Pancreas (tissue), 10 donors: ENCODE data around the gene HTR1B. TPM values are rescaled to one million over a fixed set of nuclear protein-coding genes. Genes with fewer than 3 reads are reported as not detected.
A peak's percentile ranks its signal among the peaks of the same experiment; 100 is the strongest.

Experiments used
- ATAC-seq, 4 donors: fragments of 200-7000 bp; cut with Tn5 transposase; one replicate each; pipeline versions ENCODE4 v1.8.0 to v1.9.1; 2020; ENCODE audit warnings: mild to moderate bottlenecking in 4 of 4, moderate library complexity in 4 of 4
- DNase-seq, 6 donors: peaks; one replicate each; pipeline ENCODE4 v3.0.0-alpha.2; 2020
- FAIRE-seq: peaks from 2 replicates; lab custom pipeline; 2012; peaks lifted over from hg19 to GRCh38; lab: Jason Lieb, UNC
- H3K27ac ChIP-seq, 4 donors: fragments of 200-600 bp; sonication (generic); 1 replicate in 3 of 4; 2 replicates in 1 of 4; pipeline versions ENCODE4 v1.5.0 to v1.8.0; 2020
- H3K27me3 ChIP-seq, 4 donors: fragments of 200-600 bp; one replicate each; pipeline ENCODE4 v1.8.0; 2021
- H3K36me3 ChIP-seq, 3 donors: fragments of 200-600 bp; sonication (generic) in 1 of 3; one replicate each; pipeline versions ENCODE4 v1.5.0 to v1.8.0; 2020 to 2021
- H3K4me1 ChIP-seq, 3 donors: fragments of 200-600 bp; one replicate each; pipeline ENCODE4 v1.8.0; 2021
- H3K4me3 ChIP-seq, 4 donors: fragments of 200-600 bp; sonication (generic) in 2 of 4; one replicate each; pipeline versions ENCODE4 v1.5.0 to v1.8.0; 2020 to 2021
- H3K9me3 ChIP-seq, 4 donors: fragments of 200-600 bp; one replicate each; pipeline ENCODE4 v1.8.0; 2021
- CTCF ChIP-seq, 4 donors: fragments of 200-600 bp; sonication (generic) in 3 of 4; IDR thresholded peaks; one replicate each; pipeline versions ENCODE4 v1.5.0 to v1.8.0; 2021; ENCODE audit warnings: antibody characterized with exemption in 4 of 4
- WGBS, 2 donors: extraction: QIAGEN DNeasy Blood & Tissue Kit; methylation state at CpG; one replicate each; pipeline ENCODE4 v1.1.7; 2013; 5-methylcytosine and 5-hydroxymethylcytosine counted together
- intact Hi-C, 3 donors: fragments of 100-400 bp; cut with DNase I; formaldehyde crosslinking; loops; one replicate each; pipeline versions ENCODE4 v1.11.1 to v1.14.2; 2022
- polyA plus RNA-seq, 2 donors: library from polyadenylated mRNA; stranded (reverse); fragments of 200-250 nt; gene quantifications; one replicate each; pipeline ENCODE4 v1.2.3, GENCODE V29; 2013
- total RNA-seq, 6 donors: library from RNA; stranded (reverse); fragmentation: NEBNext Ultra II Directional in 4 of 6; extraction: Animal tissue kit (Norgen Biotek cat#: 25700) in 4 of 6; gene quantifications; one replicate each; pipeline versions ENCODE4 v1.2.1 to v1.2.4, GENCODE V29; 2021 to 2023
- donor health status: healthy with polysubstance abuse.
- donor health status: DM: no; HTN: no; CAD: no; lungs with moderate emphysema.
- donor health status: DM: no; HTN: no; CAD: no.
- donor health status: control.
- donor health status: control.
- donor health status: Bipolar disorder and iron deficiency.
- donor health status: DM: yes; HTN: yes; CAD: no.
- donor health status: DM: no; HTN: no; CAD: no.
- donor health status: DM: no; HTN: no; CAD: no.
- donor health status: DM: yes; HTN: yes; CAD: no.

HTR1B gene
- total and polyA plus RNA-seq, 8 donors, result 0.05 to 0.16 (median 0.10) TPM; not detected in 4

GRCh38 chr6:77470983-77471382 lies 7.7 kb upstream of the HTR1B start:
- intact Hi-C loops, result no loop called here
- WGBS, 2 donors, result 82 to 86% methylated on average over 1 of the region's 1 CpG
- FAIRE-seq (no peak), DNase-seq (no peak), ATAC-seq (no peak)
- Histone ChIP-seq H3K4me3 (no peak overlapping the region), H3K36me3 (no peaks in the 10 kb centered on the region), H3K9me3 (no peaks in the 10 kb centered on the region), H3K27me3 (no peaks in the 10 kb centered on the region), H3K27ac (no peak overlapping the region), H3K4me1 (no peaks in the 10 kb centered on the region)
- no peak for TF ChIP-seq CTCF (IDR thresholded peaks at IDR 0.05)

GRCh38 chr6:77468939-77469338 lies 5.6 kb upstream of the HTR1B start:
- Histone ChIP-seq H3K9me3 (no peaks in the 10 kb centered on the region), H3K36me3 (no peaks in the 10 kb centered on the region), H3K27me3 (peaks cover 0 to 11% (median under 1%) of the 10 kb centered on the region in 4 donors), H3K4me3 (no peak overlapping the region), H3K4me1 (peaks cover 0 to 3% (median 0%) of the 10 kb centered on the region in 3 donors), H3K27ac (no peak overlapping the region)
- DNase-seq (no peak), FAIRE-seq (no peak), ATAC-seq (no peak)
- no peak for TF ChIP-seq CTCF (IDR thresholded peaks at IDR 0.05)
- intact Hi-C loops, result no loop called here
- WGBS, 2 donors, result 83 to 90% methylated on average over 6 of the region's 6 CpGs

- ATAC-seq, result peak; percentile 53 to 69 (median 64)
- Histone ChIP-seq H3K27me3 (peaks cover 0 to 29% (median 2%) of the 10 kb centered on the region in 4 donors), H3K36me3 (no peaks in the 10 kb centered on the region), H3K4me1 (peaks cover 0 to 13% (median 6%) of the 10 kb centered on the region in 3 donors), H3K27ac (peak overlapping the region in 2 of 4 donors; percentile 34 to 42), H3K4me3 (peak overlapping the region; percentile 39 to 66 (median 52)), H3K9me3 (no peaks in the 10 kb centered on the region)
- FAIRE-seq, result no peak
- intact Hi-C loops, result no loop called here
- no peak for TF ChIP-seq CTCF (IDR thresholded peaks at IDR 0.05)
- WGBS, 2 donors, result 12 to 16% methylated on average over 30 of the region's 30 CpGs
- DNase-seq, result peak in 1 of 6 donors; percentile 29
Measured at GRCh38 chr6:77466451-77467437, 3.5 kb upstream of the HTR1B start.

GRCh38 chr6:77466055-77466450 lies 2.8 kb upstream of the HTR1B start:
- intact Hi-C loops, result no loop called here
- WGBS, 2 donors, result 0 to 1% methylated on average over 17 of the region's 17 CpGs
- peak; percentile 10 to 59 (median 50) for TF ChIP-seq CTCF (IDR thresholded peaks at IDR 0.05)
- ATAC-seq (peak; percentile 90 to 95 (median 91)), FAIRE-seq (no peak), DNase-seq (peak; percentile 45 to 69 (median 59))
- no peaks in the 10 kb centered on the region for H3K36me3 ChIP-seq
- peaks cover 0 to 32% (median 2%) of the 10 kb centered on the region in 4 donors for H3K27me3 ChIP-seq
- no peaks in the 10 kb centered on the region for H3K9me3 ChIP-seq
- H3K4me1 ChIP-seq, result peaks cover 0 to 13% (median 6%) of the 10 kb centered on the region in 3 donors
- peak overlapping the region in 1 of 4 donors; percentile 42 for H3K27ac ChIP-seq
- H3K4me3 ChIP-seq, result peak overlapping the region; percentile 39 to 66 (median 52)
